Liver (tissue), 9 donors: ENCODE data around the gene NUDT16L1. TPM values are rescaled to one million over a fixed set of nuclear protein-coding genes. Genes with fewer than 3 reads are reported as not detected.

Source experiments
- DNase-seq: peaks from one replicate; pipeline ENCODE4 v3.0.0-alpha.2; 2017; ENCODE audit warnings: low spot score
- H3K27ac ChIP-seq, 2 donors: one replicate each; pipeline ENCODE4 v1.7.0; 2013; ENCODE audit warnings: inconsistent platforms in 2 of 2, low read length in 2 of 2, control low read depth in 1 of 2, low read depth in 1 of 2, mild to moderate bottlenecking in 1 of 2
- H3K27me3 ChIP-seq, 4 donors: one replicate each; pipeline versions ENCODE4 v1.6.1 to v1.7.0; 2013; ENCODE audit warnings: low read length in 3 of 4, inconsistent platforms in 1 of 4, mild to moderate bottlenecking in 1 of 4, moderate library complexity in 1 of 4; ENCODE audit not compliant: control insufficient read depth in 4 of 4, insufficient read depth in 4 of 4
- H3K36me3 ChIP-seq, 4 donors: one replicate each; pipeline versions ENCODE4 v1.6.1 to v1.7.0; 2013; ENCODE audit warnings: low read length in 3 of 4, mild to moderate bottlenecking in 3 of 4, low read depth in 1 of 4, moderate library complexity in 1 of 4; ENCODE audit not compliant: control insufficient read depth in 4 of 4, insufficient read depth in 3 of 4
- H3K4me1 ChIP-seq, 4 donors: one replicate each; pipeline versions ENCODE4 v1.6.1 to v1.7.0; 2013; ENCODE audit warnings: low read length in 3 of 4, mild to moderate bottlenecking in 3 of 4, moderate library complexity in 1 of 4; ENCODE audit not compliant: control insufficient read depth in 4 of 4, insufficient read depth in 4 of 4
- H3K4me3 ChIP-seq, 3 donors: one replicate each; pipeline versions ENCODE4 v1.6.1 to v1.7.0; 2013; ENCODE audit warnings: low read length in 3 of 3, control low read depth in 1 of 3, low read depth in 1 of 3, mild to moderate bottlenecking in 1 of 3
- H3K9ac ChIP-seq, 2 donors: one replicate each; pipeline ENCODE4 v1.7.0; 2013; ENCODE audit warnings: low read length in 2 of 2, mild to moderate bottlenecking in 2 of 2, moderate library complexity in 2 of 2, control low read depth in 1 of 2, low read depth in 1 of 2
- H3K9me3 ChIP-seq, 4 donors: one replicate each; pipeline versions ENCODE4 v1.6.1 to v1.7.0; 2013; ENCODE audit warnings: low read length in 3 of 4; ENCODE audit not compliant: control insufficient read depth in 4 of 4
- CTCF ChIP-seq: fragments of 150-350 bp; IDR thresholded peaks from 2 replicates; pipeline ENCODE4 v1.5.1; 2017; ENCODE audit warnings: improper control_type of control experiment, low read depth, low read length; ENCODE audit not compliant: missing input control
- FOXA1 ChIP-seq: IDR thresholded peaks from 2 replicates; pipeline ENCODE4 v1.6.1; 2016; ENCODE audit warnings: antibody characterized with exemption
- FOXA2 ChIP-seq: IDR thresholded peaks from 2 replicates; pipeline ENCODE4 v1.6.1; 2016; ENCODE audit warnings: antibody characterized with exemption
- GABPA ChIP-seq, 2 donors: IDR thresholded peaks in 1 of 2; conservative IDR thresholded peaks in 1 of 2; 2 replicates each; pipeline ENCODE4 v1.6.1; 2016; ENCODE audit warnings: antibody characterized with exemption in 2 of 2, mild to moderate bottlenecking in 1 of 2, moderate library complexity in 1 of 2
- HNF4A ChIP-seq, 2 donors: conservative IDR thresholded peaks; 2 replicates each; pipeline ENCODE4 v1.6.1; 2016; ENCODE audit warnings: antibody characterized with exemption in 2 of 2, mild to moderate bottlenecking in 2 of 2
- HNF4G ChIP-seq: IDR thresholded peaks from 2 replicates; pipeline ENCODE4 v1.6.1; 2016; ENCODE audit warnings: antibody characterized with exemption
- JUND ChIP-seq, 2 donors: IDR thresholded peaks; 2 replicates each; pipeline ENCODE4 v1.6.1; 2016; ENCODE audit warnings: antibody characterized with exemption in 2 of 2
- NR2F2 ChIP-seq: IDR thresholded peaks from 2 replicates; pipeline ENCODE4 v1.6.1; 2016; ENCODE audit warnings: antibody characterized with exemption
- RAD21 ChIP-seq, 2 donors: IDR thresholded peaks; 2 replicates each; pipeline ENCODE4 v1.6.1; 2016; ENCODE audit warnings: antibody characterized with exemption in 2 of 2, mild to moderate bottlenecking in 2 of 2
- RXRA ChIP-seq, 2 donors: IDR thresholded peaks; 2 replicates each; pipeline ENCODE4 v1.6.1; 2017 to 2018; ENCODE audit warnings: antibody characterized with exemption in 2 of 2, mild to moderate bottlenecking in 1 of 2
- SP1 ChIP-seq: IDR thresholded peaks from 2 replicates; pipeline ENCODE4 v1.6.1; 2018; ENCODE audit warnings: antibody characterized with exemption, mild to moderate bottlenecking
- TAF1 ChIP-seq: conservative IDR thresholded peaks from 2 replicates; pipeline ENCODE4 v1.6.1; 2016; ENCODE audit warnings: antibody characterized with exemption, mild to moderate bottlenecking
- YY1 ChIP-seq: IDR thresholded peaks from 2 replicates; pipeline ENCODE4 v1.6.1; 2016; ENCODE audit warnings: antibody characterized with exemption, mild to moderate bottlenecking
- ZBTB33 ChIP-seq: IDR thresholded peaks from 2 replicates; pipeline ENCODE4 v1.6.1; 2016; ENCODE audit warnings: antibody characterized with exemption
- WGBS: extraction: QIAGEN DNeasy Blood & Tissue Kit; methylation state at CpG from one replicate; pipeline ENCODE4 v1.1.7; 2013; 5-methylcytosine and 5-hydroxymethylcytosine counted together
- polyA plus RNA-seq, 2 donors: library from polyadenylated mRNA; stranded (reverse) in 1 of 2; unstranded in 1 of 2; fragments of 200-250 nt in 1 of 2; fragments of >200 nt in 1 of 2; fragmentation: Nextera tagmentation in 1 of 2; extraction: Ambion mirVana in 1 of 2; gene quantifications; one replicate each; pipeline versions ENCODE4 v1.2.1 to v1.2.3, GENCODE V29; 2013 to 2015
- total RNA-seq, 2 donors: library from RNA; depleted of rRNA; stranded (reverse); fragments of >200 nt; gene quantifications; one replicate each; pipeline ENCODE4 v1.2.3, GENCODE V29; 2014
- TF ChIP-seq, protein P1 (sequence below): IDR thresholded peaks from 2 replicates; pipeline ENCODE4 v1.6.1; 2016; ENCODE audit warnings: antibody characterized with exemption
- TF ChIP-seq, protein P2 (sequence below): IDR thresholded peaks from 2 replicates; pipeline ENCODE4 v1.6.1; 2016; ENCODE audit warnings: antibody characterized with exemption, mild to moderate bottlenecking
- donor health status: healthy.
- donor health status: healthy.
- donor health status: healthy.
- donor health status: healthy.
- donor health status: healthy.

Gene NUDT16L1
- total and polyA plus RNA-seq, 4 donors, result 22.4 to 43.4 (median 36.3) TPM

- no peaks in the 10 kb centered on the region for H3K9me3 ChIP-seq
- H3K4me1 ChIP-seq, result no peaks in the 10 kb centered on the region
- H3K27me3 ChIP-seq, result no peaks in the 10 kb centered on the region
- no peak overlapping the region for H3K4me3 ChIP-seq
- WGBS, result 93% methylated on average over 18 of the region's 18 CpGs
- TF ChIP-seq, protein P1, sequence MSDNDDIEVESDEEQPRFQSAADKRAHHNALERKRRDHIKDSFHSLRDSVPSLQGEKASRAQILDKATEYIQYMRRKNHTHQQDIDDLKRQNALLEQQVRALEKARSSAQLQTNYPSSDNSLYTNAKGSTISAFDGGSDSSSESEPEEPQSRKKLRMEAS, result no peak
- no peak for TF ChIP-seq FOXA1
- no peak for TF ChIP-seq GABPA (IDR thresholded peaks at IDR 0.05 in 1 of 2, conservative IDR thresholded peaks at IDR 0.05 in 1 of 2)
- no peak for TF ChIP-seq SP1
- no peak for TF ChIP-seq RAD21 (IDR thresholded peaks at IDR 0.05)
- TF ChIP-seq NR2F2, result no peak
- TF ChIP-seq YY1, result no peak
- no peak for TF ChIP-seq HNF4A (conservative IDR thresholded peaks at IDR 0.05)
- no peak for TF ChIP-seq HNF4G
- no peak for TF ChIP-seq JUND (IDR thresholded peaks at IDR 0.05)
- no peak for TF ChIP-seq CTCF
- TF ChIP-seq FOXA2, result no peak
- TF ChIP-seq RXRA (IDR thresholded peaks at IDR 0.05), result no peak
- H3K36me3 ChIP-seq, result peaks cover 11 to 50% (median 29%) of the 10 kb centered on the region in 4 donors
- no peak for DNase-seq
- no peak overlapping the region for H3K27ac ChIP-seq
- H3K9ac ChIP-seq, result no peak overlapping the region
Observed at GRCh38 chr16:4726616-4727015, 33.3 kb downstream of the NUDT16L1 start.

DNA sequence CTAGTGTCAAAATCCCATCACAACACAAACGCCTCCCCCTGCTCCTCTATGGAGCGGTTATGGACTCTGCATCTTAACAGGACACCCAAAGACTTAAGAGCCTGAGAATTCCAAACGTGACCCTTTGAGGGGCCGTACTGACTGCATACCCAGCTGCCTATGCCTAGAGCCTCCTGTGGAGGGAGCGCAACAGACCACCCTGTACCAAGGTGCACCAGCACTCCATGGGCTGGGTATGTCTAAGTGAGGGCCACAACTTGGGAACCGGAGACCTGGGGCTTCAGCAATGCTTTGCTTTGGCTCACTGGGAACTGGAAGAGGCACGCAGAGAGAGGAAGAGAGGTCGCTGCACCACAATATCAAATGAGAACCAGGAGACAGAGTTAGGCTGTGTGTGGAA, 35.3 kb downstream of the NUDT16L1 start:
- WGBS, result 97% methylated on average over 8 of the region's 8 CpGs
- TF ChIP-seq HNF4A (conservative IDR thresholded peaks at IDR 0.05) (no peak), CTCF (no peak), SP1 (no peak), HNF4G (no peak), FOXA2 (no peak)
- peaks cover 9 to 41% (median 25%) of the 10 kb centered on the region in 4 donors for H3K36me3 ChIP-seq

DNA sequence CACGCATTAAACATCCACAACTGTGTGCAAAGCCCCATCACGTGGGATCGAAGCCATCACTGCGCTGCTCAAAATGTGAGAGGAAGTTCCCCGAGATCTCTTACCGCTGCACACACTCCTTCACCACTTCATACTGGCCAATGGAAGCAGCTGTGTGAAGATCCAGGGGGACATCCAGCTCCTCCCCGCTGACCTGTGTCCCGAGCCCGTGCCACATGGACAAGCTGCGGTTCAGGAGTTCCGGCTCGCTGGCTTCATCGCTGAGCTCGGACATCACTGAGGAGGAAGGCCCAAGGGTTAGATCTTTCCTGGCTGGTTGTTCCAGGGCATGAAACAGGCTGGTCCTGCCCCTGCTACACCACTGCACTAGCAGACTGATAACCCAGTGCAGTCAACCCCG, 36.5 kb downstream of the NUDT16L1 start:
- Histone ChIP-seq H3K27me3 (no peaks in the 10 kb centered on the region), H3K4me3 (no peak overlapping the region), H3K9me3 (no peaks in the 10 kb centered on the region), H3K36me3 (peaks cover 6 to 30% (median 20%) of the 10 kb centered on the region in 4 donors), H3K4me1 (peaks cover 2 to 6% (median 4%) of the 10 kb centered on the region in 4 donors), H3K27ac (no peak overlapping the region), H3K9ac (no peak overlapping the region)
- no peak for DNase-seq
- WGBS, result 96% methylated on average over 15 of the region's 15 CpGs
- no peak for TF ChIP-seq RXRA (IDR thresholded peaks at IDR 0.05)
- TF ChIP-seq FOXA2, result no peak
- TF ChIP-seq SP1, result no peak
- TF ChIP-seq HNF4A (conservative IDR thresholded peaks at IDR 0.05), result no peak
- TF ChIP-seq JUND (IDR thresholded peaks at IDR 0.05), result no peak
- no peak for TF ChIP-seq YY1
- TF ChIP-seq, protein P1, result no peak
- TF ChIP-seq HNF4G, result no peak
- no peak for TF ChIP-seq RAD21 (IDR thresholded peaks at IDR 0.05)
- TF ChIP-seq, protein P2, sequence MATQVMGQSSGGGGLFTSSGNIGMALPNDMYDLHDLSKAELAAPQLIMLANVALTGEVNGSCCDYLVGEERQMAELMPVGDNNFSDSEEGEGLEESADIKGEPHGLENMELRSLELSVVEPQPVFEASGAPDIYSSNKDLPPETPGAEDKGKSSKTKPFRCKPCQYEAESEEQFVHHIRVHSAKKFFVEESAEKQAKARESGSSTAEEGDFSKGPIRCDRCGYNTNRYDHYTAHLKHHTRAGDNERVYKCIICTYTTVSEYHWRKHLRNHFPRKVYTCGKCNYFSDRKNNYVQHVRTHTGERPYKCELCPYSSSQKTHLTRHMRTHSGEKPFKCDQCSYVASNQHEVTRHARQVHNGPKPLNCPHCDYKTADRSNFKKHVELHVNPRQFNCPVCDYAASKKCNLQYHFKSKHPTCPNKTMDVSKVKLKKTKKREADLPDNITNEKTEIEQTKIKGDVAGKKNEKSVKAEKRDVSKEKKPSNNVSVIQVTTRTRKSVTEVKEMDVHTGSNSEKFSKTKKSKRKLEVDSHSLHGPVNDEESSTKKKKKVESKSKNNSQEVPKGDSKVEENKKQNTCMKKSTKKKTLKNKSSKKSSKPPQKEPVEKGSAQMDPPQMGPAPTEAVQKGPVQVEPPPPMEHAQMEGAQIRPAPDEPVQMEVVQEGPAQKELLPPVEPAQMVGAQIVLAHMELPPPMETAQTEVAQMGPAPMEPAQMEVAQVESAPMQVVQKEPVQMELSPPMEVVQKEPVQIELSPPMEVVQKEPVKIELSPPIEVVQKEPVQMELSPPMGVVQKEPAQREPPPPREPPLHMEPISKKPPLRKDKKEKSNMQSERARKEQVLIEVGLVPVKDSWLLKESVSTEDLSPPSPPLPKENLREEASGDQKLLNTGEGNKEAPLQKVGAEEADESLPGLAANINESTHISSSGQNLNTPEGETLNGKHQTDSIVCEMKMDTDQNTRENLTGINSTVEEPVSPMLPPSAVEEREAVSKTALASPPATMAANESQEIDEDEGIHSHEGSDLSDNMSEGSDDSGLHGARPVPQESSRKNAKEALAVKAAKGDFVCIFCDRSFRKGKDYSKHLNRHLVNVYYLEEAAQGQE, result no peak
- no peak for TF ChIP-seq GABPA (IDR thresholded peaks at IDR 0.05 in 1 of 2, conservative IDR thresholded peaks at IDR 0.05 in 1 of 2)
- TF ChIP-seq NR2F2, result no peak
- TF ChIP-seq ZBTB33, result no peak
- no peak for TF ChIP-seq TAF1

More for the DNA sequence above, 35.3 kb downstream of the NUDT16L1 start:
- Histone ChIP-seq H3K4me1 (peaks cover 0 to 3% (median 2%) of the 10 kb centered on the region in 4 donors), H3K9ac (no peak overlapping the region), H3K27me3 (no peaks in the 10 kb centered on the region), H3K4me3 (no peak overlapping the region), H3K27ac (no peak overlapping the region), H3K9me3 (no peaks in the 10 kb centered on the region)
- no peak for DNase-seq
